GM19023 (cell line): ENCODE measurements around the gene MACO1.
"Not testable (repeated sequence)": the region's sequence is repeated elsewhere in the genome, so short reads cannot be mapped to it uniquely, and the experiment has no call there.

ENCODE experiments used
- ATAC-seq: cut with Tn5 transposase; IDR thresholded peaks from one replicate; pipeline ENCODE4 v1.9.1; 2021; ENCODE audit warnings: mild to moderate bottlenecking, moderate library complexity; ENCODE audit not compliant: unreplicated experiment

Gene MACO1

GRCh38 chr1:25430073-25430966 lies at the start of gene MACO1:
TSS of gene MACO1 (plus strand) at chr1:25430897. CDS start at chr1:25431099, 202 bp downstream.
- ATAC-seq, result peak; percentile 85

- not testable (repeated sequence) for ATAC-seq
Observed at GRCh38 chr1:25382543-25382942, 48.2 kb upstream of the MACO1 start.

GRCh38 chr1:25383090-25383489 lies 47.6 kb upstream of the MACO1 start:
- not testable (repeated sequence) for ATAC-seq

GRCh38 chr1:25383875-25384274 lies 46.8 kb upstream of the MACO1 start:
- not testable (repeated sequence) for ATAC-seq

- ATAC-seq, result not testable (repeated sequence)
Observed at GRCh38 chr1:25387096-25387495, 43.6 kb upstream of the MACO1 start.

- ATAC-seq, result not testable (repeated sequence)
Observed at GRCh38 chr1:25388691-25389090, 42.0 kb upstream of the MACO1 start.

GRCh38 chr1:25389721-25390120 lies 41.0 kb upstream of the MACO1 start:
- not testable (repeated sequence) for ATAC-seq

- ATAC-seq, result no peak
Observed at GRCh38 chr1:25392841-25393240, 37.9 kb upstream of the MACO1 start.

- not testable (repeated sequence) for ATAC-seq
Observed at GRCh38 chr1:25397549-25397948, 33.1 kb upstream of the MACO1 start.

- not testable (repeated sequence) for ATAC-seq
Observed at GRCh38 chr1:25398079-25398478, 32.6 kb upstream of the MACO1 start.

- not testable (repeated sequence) for ATAC-seq
Observed at GRCh38 chr1:25402947-25403803, 27.5 kb upstream of the MACO1 start.

- ATAC-seq, result not testable (repeated sequence)
Observed at GRCh38 chr1:25405731-25406305, 24.9 kb upstream of the MACO1 start.

- ATAC-seq, result not testable (repeated sequence)
Observed at GRCh38 chr1:25409641-25410427, 20.9 kb upstream of the MACO1 start.

GRCh38 chr1:25412872-25413623 lies 17.6 kb upstream of the MACO1 start:
- ATAC-seq, result not testable (repeated sequence)

GRCh38 chr1:25414157-25414556 lies 16.5 kb upstream of the MACO1 start:
- not testable (repeated sequence) for ATAC-seq

- not testable (repeated sequence) for ATAC-seq
Observed at GRCh38 chr1:25414578-25414977, 16.1 kb upstream of the MACO1 start.

- not testable (repeated sequence) for ATAC-seq
Observed at GRCh38 chr1:25417280-25417679, 13.4 kb upstream of the MACO1 start.

GRCh38 chr1:25419339-25419738 lies 11.4 kb upstream of the MACO1 start:
- ATAC-seq, result not testable (repeated sequence)

GRCh38 chr1:25420715-25421114 lies 10.0 kb upstream of the MACO1 start, which contains the start of gene RHCE:
TSS of gene RHCE (minus strand) at chr1:25420825. CDS start at chr1:25420786, 39 bp downstream.
- ATAC-seq, result not testable (repeated sequence)
